ENCODE measurements around the gene ATXN7L2. TPM values are rescaled to one million over a fixed set of nuclear protein-coding genes. Genes with fewer than 3 reads are reported as not detected.
A peak's percentile ranks its signal among the peaks of the same experiment; 100 is the strongest.

Gene ATXN7L2
- total RNA-seq, 1 donor from 2014 or later, result 2.1 TPM

- no peak for DNase-seq
- H3K36me3 ChIP-seq, result peaks cover 18% of the 10 kb centered on the region
- no peak overlapping the region for H3K4me3 ChIP-seq
- no peak for TF ChIP-seq CTCF (IDR thresholded peaks at IDR 0.05; ENCODE audit: borderline replicate concordance)
- no peaks in the 10 kb centered on the region for H3K27me3 ChIP-seq (ENCODE audit: low read depth)
- H3K27ac ChIP-seq (replicated peaks), result no peak overlapping the region
- intact Hi-C loops (cut with micrococcal nuclease), result no loop called here
- H3K9me3 ChIP-seq (replicated peaks), result no peaks in the 10 kb centered on the region
- peaks cover 13% of the 10 kb centered on the region for H3K4me1 ChIP-seq
Observed at GRCh38 chr1:109502364-109502851, 18.7 kb downstream of the ATXN7L2 start.

DNA sequence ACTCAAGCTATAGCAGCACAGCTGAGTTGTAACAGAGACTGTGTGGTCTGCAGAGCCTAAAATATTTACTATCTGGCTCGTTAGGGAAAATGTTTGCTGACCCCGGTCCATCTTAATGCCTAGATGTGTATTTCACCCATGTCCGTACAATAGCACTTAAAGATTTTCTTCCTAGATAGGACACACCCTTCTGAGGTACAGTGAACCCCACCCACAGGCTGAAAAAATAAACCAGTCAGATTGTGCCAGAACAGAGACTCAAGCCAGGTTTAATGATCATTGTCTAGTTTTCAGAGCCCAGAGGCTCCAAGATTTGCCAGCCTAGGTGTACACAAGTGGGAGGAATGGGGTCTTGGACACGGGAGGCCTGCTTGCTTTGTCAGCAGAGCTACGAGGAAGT is 20.2 kb downstream of the ATXN7L2 start:
- DNase-seq, result no peak
- Histone ChIP-seq H3K4me1 (peaks cover 21% of the 10 kb centered on the region), H3K36me3 (peaks cover 23% of the 10 kb centered on the region), H3K27ac (replicated peaks) (no peak overlapping the region), H3K4me3 (no peak overlapping the region), H3K27me3 (ENCODE audit: low read depth) (no peaks in the 10 kb centered on the region), H3K9me3 (replicated peaks) (no peaks in the 10 kb centered on the region)
- no peak for TF ChIP-seq CTCF (IDR thresholded peaks at IDR 0.05; ENCODE audit: borderline replicate concordance)
- intact Hi-C loops (cut with micrococcal nuclease), result no loop called here

DNA sequence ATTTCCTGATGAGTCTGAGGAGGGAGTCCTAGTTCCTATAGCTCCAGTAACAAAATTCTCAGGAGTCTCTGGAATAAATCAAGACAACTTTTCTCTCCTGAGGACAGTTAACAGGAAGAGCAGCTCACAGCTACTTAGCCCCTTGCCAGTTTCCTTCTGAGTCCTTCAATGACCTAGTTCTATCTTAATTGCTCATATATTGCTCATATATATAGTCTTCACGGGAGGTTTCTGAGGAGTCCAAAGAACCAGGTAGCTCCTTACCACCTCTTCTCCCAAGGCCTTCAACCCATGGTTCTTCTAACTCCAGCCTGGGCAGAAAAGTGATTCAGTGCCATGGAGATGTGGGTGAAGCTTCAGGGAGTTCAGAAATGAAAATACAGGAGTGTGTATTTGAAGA is 21.3 kb downstream of the ATXN7L2 start:
- peaks cover 28% of the 10 kb centered on the region for H3K4me1 ChIP-seq

GRCh38 chr1:109508001-109508872 is 24.5 kb downstream of the ATXN7L2 start:
- no peaks in the 10 kb centered on the region for H3K9me3 ChIP-seq (replicated peaks)
- intact Hi-C loops (cut with micrococcal nuclease), result no loop called here
- peak overlapping the region; percentile 77 for H3K4me3 ChIP-seq
- DNase-seq, result no peak
- no peaks in the 10 kb centered on the region for H3K27me3 ChIP-seq (ENCODE audit: low read depth)
- H3K4me1 ChIP-seq, result peaks cover 34% of the 10 kb centered on the region
- H3K27ac ChIP-seq (replicated peaks), result peak overlapping the region; percentile 75
- no peak for TF ChIP-seq CTCF (IDR thresholded peaks at IDR 0.05; ENCODE audit: borderline replicate concordance)
- H3K36me3 ChIP-seq, result peaks cover 9% of the 10 kb centered on the region

More for the DNA sequence above, 21.3 kb downstream of the ATXN7L2 start:
- Histone ChIP-seq H3K9me3 (replicated peaks) (no peaks in the 10 kb centered on the region), H3K36me3 (peaks cover 23% of the 10 kb centered on the region), H3K4me3 (no peak overlapping the region), H3K27me3 (ENCODE audit: low read depth) (no peaks in the 10 kb centered on the region), H3K27ac (replicated peaks) (no peak overlapping the region)
- DNase-seq, result no peak
- TF ChIP-seq CTCF (IDR thresholded peaks at IDR 0.05; ENCODE audit: borderline replicate concordance), result no peak
- intact Hi-C loops (cut with micrococcal nuclease), result no loop called here

DNA sequence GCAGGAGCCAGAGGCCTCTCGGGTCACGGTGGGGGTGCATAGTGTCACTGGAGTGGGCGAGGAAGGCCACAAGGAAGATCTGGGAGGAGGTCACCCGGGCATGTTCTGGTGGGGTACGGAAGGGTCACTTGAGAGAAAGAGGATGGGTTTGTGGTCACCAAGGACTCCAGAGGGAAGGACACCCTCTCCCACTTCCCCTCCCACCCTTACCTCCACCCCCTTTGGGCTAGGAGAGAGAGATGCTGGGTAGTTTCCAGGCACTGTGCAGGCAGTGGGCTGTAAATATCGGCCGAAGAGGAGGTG is 25.1 kb downstream of the ATXN7L2 start:
- no peaks in the 10 kb centered on the region for H3K9me3 ChIP-seq (replicated peaks)
- TF ChIP-seq CTCF (IDR thresholded peaks at IDR 0.05; ENCODE audit: borderline replicate concordance), result no peak
- H3K27me3 ChIP-seq (ENCODE audit: low read depth), result no peaks in the 10 kb centered on the region
- H3K36me3 ChIP-seq, result peaks cover 9% of the 10 kb centered on the region
- peak overlapping the region; percentile 75 for H3K27ac ChIP-seq (replicated peaks)
- intact Hi-C loops (cut with micrococcal nuclease), result no loop called here
- peaks cover 34% of the 10 kb centered on the region for H3K4me1 ChIP-seq
- peak overlapping the region; percentile 77 for H3K4me3 ChIP-seq
- DNase-seq, result no peak

Data from left ventricle myocardium inferior (tissue), 1 donor.